Fibroblast of pulmonary artery (primary cell): Measurements from ENCODE around the gene SLC5A11.

Source experiments
- DNase-seq: peaks from one replicate; pipeline ENCODE4 v3.0.0-alpha.2; 2010; ENCODE audit warnings: low read depth
- H3K4me3 ChIP-seq: replicated peaks from 2 replicates; pipeline ENCODE4 v1.5.1; 2011; ENCODE audit warnings: low read depth, mild to moderate bottlenecking, control low read depth, low read length, moderate library complexity
- CTCF ChIP-seq: IDR thresholded peaks from 2 replicates; pipeline ENCODE4 v1.5.1; 2011; ENCODE audit warnings: mild to moderate bottlenecking, control low read depth, low read length, inconsistent platforms; ENCODE audit errors: missing control alignments

Gene SLC5A11

GRCh38 chr16:24918641-24919040, 72.9 kb downstream of the SLC5A11 start:
- no peak overlapping the region for H3K4me3 ChIP-seq
- TF ChIP-seq CTCF: no peak
- DNase-seq: no peak

- H3K4me3 ChIP-seq: no peak overlapping the region
- no peak for DNase-seq
- no peak for TF ChIP-seq CTCF
Observed at GRCh38 chr16:24919536-24919935, 73.8 kb downstream of the SLC5A11 start.

DNA sequence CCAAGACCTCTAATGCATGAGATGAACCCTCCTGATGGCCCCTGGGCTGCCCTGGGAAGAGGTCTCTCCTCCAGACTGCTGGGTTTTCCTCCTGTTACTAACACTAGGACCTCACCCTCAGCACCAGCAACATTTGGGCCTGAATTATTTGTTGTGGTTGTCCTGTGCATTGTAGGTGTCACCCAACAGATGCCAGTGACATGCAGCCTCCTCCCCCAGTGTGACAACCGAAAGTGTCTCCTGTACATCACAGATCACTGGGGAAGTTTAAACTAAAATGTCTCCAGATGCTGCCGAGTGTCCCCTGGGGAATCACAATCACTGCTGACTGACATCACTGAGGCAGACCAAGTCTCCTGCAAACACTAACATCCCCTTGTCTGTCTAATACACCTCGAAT, 74.8 kb downstream of the SLC5A11 start:
- H3K4me3 ChIP-seq: no peak overlapping the region
- DNase-seq: no peak

GRCh38 chr16:24921229-24921628, 75.5 kb downstream of the SLC5A11 start:
- TF ChIP-seq CTCF: no peak
- DNase-seq: no peak
- no peak overlapping the region for H3K4me3 ChIP-seq

More for the DNA sequence above, 74.8 kb downstream of the SLC5A11 start:
- TF ChIP-seq CTCF: no peak

DNA sequence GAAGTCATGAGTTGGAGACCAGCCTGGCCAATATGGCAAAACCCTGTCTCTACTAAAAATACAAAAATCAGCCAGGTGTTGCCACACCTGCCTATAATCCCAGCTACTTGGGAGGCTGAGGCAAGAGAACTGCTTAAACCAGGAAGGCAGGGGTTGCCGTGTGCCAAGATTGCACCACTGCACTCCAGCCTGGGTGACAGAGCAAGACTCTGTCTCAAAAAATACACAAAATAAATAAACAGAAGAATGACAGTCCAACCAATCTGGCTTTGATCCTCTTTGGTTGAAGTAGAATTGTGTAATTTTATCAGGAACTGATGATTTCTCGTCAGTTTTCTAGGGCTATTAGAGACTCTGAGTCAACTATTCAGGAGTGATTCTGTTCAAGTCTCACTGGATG, 79.4 kb downstream of the SLC5A11 start:
- DNase-seq: no peak
- H3K4me3 ChIP-seq: no peak overlapping the region
- TF ChIP-seq CTCF: no peak

DNA sequence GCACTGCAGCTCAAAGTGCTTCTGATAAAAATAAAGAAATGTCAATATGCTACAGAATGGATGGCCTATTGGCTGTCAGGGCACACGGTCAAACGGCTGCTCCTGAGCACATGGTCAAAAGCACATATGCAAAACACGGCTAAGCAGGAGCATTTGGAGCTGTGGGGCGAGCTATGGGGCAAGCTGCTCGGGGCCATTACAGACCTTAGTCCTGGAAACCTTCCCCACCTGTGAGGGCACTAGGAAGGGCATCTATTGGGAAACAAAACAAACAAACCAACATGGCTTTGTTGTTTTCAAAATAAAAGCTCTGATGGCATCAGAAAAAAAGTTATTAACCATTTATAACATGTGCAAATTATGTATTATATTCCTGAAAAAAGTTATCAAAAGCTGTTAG, 83.6 kb downstream of the SLC5A11 start:
- H3K4me3 ChIP-seq: no peak overlapping the region
- TF ChIP-seq CTCF: no peak
- DNase-seq: no peak

GRCh38 chr16:24930440-24930839, 84.7 kb downstream of the SLC5A11 start:
- no peak for TF ChIP-seq CTCF
- no peak overlapping the region for H3K4me3 ChIP-seq
- no peak for DNase-seq
